Lower lobe of right lung (tissue), 2 donors: ENCODE results near the gene TBCC. TPM values are rescaled to one million over a fixed set of nuclear protein-coding genes. Genes with fewer than 3 reads are reported as not detected.
"Not testable (repeated sequence)": the region's sequence is repeated elsewhere in the genome, so short reads cannot be mapped to it uniquely, and the experiment has no call there.

ENCODE experiments used
- ATAC-seq, 2 donors: fragments of 200-7000 bp; cut with Tn5 transposase; one replicate each; pipeline ENCODE4 v1.9.1; 2020 to 2022; ENCODE audit warnings: mild to moderate bottlenecking in 2 of 2, moderate library complexity in 2 of 2
- DNase-seq: peaks from one replicate; pipeline ENCODE4 v3.0.0-alpha.2; 2020
- H3K27ac ChIP-seq: fragments of 200-600 bp; one replicate; pipeline ENCODE4 v1.8.0; 2022
- H3K27me3 ChIP-seq: fragments of 200-600 bp; one replicate; pipeline ENCODE4 v1.8.0; 2022; ENCODE audit warnings: low read depth
- H3K36me3 ChIP-seq: fragments of 200-600 bp; one replicate; pipeline ENCODE4 v1.8.0; 2022; ENCODE audit warnings: mild to moderate bottlenecking
- H3K4me1 ChIP-seq: fragments of 200-600 bp; one replicate; pipeline ENCODE4 v1.8.0; 2022
- H3K4me3 ChIP-seq: fragments of 200-600 bp; one replicate; pipeline ENCODE4 v1.8.0; 2022; ENCODE audit warnings: mild to moderate bottlenecking
- H3K9me3 ChIP-seq: fragments of 200-600 bp; one replicate; pipeline ENCODE4 v1.8.0; 2022
- intact Hi-C: fragments of 100-400 bp; cut with DNase I; formaldehyde crosslinking; loops from one replicate; pipeline ENCODE4 v1.11.0; 2022
- total RNA-seq: library from RNA; stranded (reverse); fragmentation: NEBNext Ultra II Directional; extraction: Animal tissue kit (Norgen Biotek cat#: 25700); gene quantifications from one replicate; pipeline ENCODE4 v1.2.1, GENCODE V29; 2021
- TF ChIP-seq, protein P1 (sequence below): fragments of 200-600 bp; IDR thresholded peaks from one replicate; pipeline ENCODE4 v1.8.0; 2022; ENCODE audit warnings: antibody characterized with exemption, mild to moderate bottlenecking
- donor health status: DM: no; HTN: yes; CAD: no; lungs with severe emphysema.

The TBCC gene
- total RNA-seq, 1 donor from 2014 or later, result 19.3 TPM

DNA sequence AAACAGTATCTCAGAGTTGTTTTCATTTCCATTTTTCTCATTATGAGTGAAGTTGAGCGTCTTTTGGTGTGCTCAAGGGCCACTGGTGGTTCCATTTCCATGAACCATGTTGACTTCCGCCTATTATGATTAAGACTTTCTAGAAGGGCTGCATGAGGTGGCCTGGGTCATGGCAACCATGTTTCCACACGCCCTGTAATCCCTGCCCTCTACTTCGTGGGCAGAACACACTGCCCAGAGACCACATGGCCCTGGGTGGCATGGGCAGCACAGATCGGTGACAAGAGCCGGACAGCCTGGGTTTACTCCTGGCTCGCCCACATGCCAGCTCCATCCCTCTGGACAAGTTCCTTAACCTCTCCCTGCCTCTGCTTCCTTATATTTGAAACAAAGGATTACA is 38.3 kb downstream of the TBCC start:
- TF ChIP-seq, protein P1, sequence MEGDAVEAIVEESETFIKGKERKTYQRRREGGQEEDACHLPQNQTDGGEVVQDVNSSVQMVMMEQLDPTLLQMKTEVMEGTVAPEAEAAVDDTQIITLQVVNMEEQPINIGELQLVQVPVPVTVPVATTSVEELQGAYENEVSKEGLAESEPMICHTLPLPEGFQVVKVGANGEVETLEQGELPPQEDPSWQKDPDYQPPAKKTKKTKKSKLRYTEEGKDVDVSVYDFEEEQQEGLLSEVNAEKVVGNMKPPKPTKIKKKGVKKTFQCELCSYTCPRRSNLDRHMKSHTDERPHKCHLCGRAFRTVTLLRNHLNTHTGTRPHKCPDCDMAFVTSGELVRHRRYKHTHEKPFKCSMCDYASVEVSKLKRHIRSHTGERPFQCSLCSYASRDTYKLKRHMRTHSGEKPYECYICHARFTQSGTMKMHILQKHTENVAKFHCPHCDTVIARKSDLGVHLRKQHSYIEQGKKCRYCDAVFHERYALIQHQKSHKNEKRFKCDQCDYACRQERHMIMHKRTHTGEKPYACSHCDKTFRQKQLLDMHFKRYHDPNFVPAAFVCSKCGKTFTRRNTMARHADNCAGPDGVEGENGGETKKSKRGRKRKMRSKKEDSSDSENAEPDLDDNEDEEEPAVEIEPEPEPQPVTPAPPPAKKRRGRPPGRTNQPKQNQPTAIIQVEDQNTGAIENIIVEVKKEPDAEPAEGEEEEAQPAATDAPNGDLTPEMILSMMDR, result no peak
- ATAC-seq, result no peak
- H3K4me1 ChIP-seq, result no peaks in the 10 kb centered on the region

DNA sequence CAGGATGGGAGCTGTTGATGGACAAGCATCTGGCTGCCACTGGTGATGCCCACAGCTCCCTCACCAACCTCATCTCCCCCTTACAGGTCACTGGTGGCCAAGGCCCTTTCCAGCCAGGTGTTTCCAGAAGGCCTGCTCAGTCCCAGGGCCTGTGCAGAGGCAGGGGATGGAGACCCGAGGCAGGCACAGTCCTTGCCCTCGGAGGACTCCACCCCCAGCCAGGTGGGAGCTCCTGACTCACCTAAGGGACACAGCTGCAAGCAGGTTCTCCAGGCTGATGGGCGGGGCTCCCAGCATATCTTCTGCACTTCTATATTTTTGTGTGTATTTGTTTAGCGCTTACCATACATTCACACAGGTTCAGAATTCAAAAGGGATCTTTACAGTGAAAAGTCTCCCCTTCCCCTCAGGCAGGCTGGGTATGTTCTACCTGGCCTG is 40.9 kb downstream of the TBCC start:
- Histone ChIP-seq H3K27ac (no peak overlapping the region), H3K4me1 (no peaks in the 10 kb centered on the region), H3K36me3 (no peaks in the 10 kb centered on the region), H3K9me3 (no peaks in the 10 kb centered on the region), H3K27me3 (no peaks in the 10 kb centered on the region), H3K4me3 (no peak overlapping the region)
- ATAC-seq, result no peak
- intact Hi-C loops, result no loop called here
- DNase-seq, result no peak
- TF ChIP-seq, protein P1, result no peak

More for the DNA sequence above, 38.3 kb downstream of the TBCC start:
- intact Hi-C loops, result no loop called here
- no peak for DNase-seq
- no peaks in the 10 kb centered on the region for H3K36me3 ChIP-seq
- H3K27me3 ChIP-seq, result no peaks in the 10 kb centered on the region
- H3K4me3 ChIP-seq, result no peak overlapping the region
- H3K9me3 ChIP-seq, result peaks cover 7% of the 10 kb centered on the region
- no peak overlapping the region for H3K27ac ChIP-seq

DNA sequence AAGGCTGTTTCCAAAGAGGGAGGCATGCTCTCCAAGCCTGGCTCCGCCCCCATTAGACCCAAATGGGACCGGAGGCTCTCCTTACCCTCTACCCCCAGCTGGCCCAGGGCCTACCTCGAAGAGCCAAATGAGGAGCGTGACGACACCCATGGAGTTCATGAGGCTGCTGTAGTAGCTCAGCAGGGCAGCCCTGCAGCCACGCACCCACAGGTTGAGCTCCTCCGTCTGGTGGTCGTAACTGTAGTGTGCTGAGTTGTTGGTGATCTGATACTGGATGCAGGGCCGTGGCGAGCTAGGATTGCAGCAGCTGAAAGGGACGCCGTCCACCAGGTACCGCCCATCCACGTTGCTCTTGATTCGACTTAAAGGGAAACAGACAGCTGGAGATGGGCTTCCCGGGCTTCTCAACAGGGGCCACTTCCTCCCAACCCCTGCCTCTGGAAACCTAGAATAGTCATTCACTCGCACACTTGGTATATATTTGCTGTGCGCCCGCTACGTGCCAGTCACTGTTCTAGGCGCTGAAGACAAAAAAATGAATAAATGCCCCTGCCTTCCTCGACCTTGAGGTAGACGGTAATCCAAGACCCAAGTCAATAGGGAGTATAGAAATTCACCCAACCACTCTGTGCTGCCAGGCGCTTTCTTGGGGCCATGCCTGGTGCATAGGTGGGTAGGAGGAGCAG is 41.5 kb downstream of the TBCC start:
- intact Hi-C loops, result no loop called here
- ATAC-seq (no peak), DNase-seq (no peak)
- no peaks in the 10 kb centered on the region for H3K4me1 ChIP-seq
- no peaks in the 10 kb centered on the region for H3K27me3 ChIP-seq
- no peaks in the 10 kb centered on the region for H3K9me3 ChIP-seq
- no peak overlapping the region for H3K27ac ChIP-seq
- H3K36me3 ChIP-seq, result no peaks in the 10 kb centered on the region
- TF ChIP-seq, protein P1, result no peak
- no peak overlapping the region for H3K4me3 ChIP-seq

DNA sequence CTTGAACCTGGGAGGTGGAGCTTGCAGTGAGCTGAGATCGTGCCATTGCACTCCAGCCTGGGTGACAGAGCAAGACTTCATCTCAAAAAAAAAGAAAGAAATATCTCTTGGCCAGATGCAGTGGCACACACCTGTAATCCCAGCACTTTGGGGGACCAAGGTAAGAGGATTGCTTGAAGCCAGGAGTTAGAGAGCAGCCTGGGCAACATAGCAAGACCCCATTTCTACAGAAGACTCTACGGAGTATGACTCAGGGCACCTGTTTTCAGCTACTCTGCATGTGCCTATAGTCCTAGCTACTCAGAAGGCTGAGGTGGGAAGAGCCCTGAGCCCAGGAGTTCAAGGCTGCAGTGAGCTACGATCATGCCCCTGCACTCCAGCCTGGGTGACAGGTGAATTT is 43.1 kb downstream of the TBCC start:
- H3K4me3 ChIP-seq, DNase-seq, intact Hi-C loops, ATAC-seq, H3K4me1 ChIP-seq, H3K9me3 ChIP-seq, H3K27ac ChIP-seq, H3K27me3 ChIP-seq, H3K36me3 ChIP-seq: not testable (repeated sequence)

DNA sequence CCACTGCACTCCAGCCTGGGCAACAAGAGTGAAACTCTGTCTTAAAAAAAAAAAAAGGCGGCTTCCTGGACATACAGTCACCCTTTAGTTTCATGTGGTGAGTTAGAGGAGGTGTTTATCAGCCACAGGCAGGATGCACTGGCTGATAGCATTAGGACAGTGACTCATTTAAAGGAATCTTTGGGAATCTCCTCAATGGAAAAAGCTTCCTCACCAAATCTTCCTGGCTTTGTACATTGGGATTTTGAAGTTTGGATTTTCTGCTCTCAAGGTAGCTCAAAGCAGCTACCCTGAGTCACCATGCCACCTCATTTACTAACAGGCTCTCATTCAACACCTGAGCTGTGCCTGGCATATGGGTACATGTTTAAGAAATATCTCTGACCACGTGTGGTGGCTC is 43.7 kb downstream of the TBCC start:
- Histone ChIP-seq H3K27ac (no peak overlapping the region), H3K9me3 (no peaks in the 10 kb centered on the region), H3K4me3 (no peak overlapping the region), H3K36me3 (no peaks in the 10 kb centered on the region), H3K4me1 (no peaks in the 10 kb centered on the region), H3K27me3 (no peaks in the 10 kb centered on the region)
- TF ChIP-seq, protein P1, result no peak
- DNase-seq (no peak), ATAC-seq (no peak)
- intact Hi-C loops, result no loop called here

DNA sequence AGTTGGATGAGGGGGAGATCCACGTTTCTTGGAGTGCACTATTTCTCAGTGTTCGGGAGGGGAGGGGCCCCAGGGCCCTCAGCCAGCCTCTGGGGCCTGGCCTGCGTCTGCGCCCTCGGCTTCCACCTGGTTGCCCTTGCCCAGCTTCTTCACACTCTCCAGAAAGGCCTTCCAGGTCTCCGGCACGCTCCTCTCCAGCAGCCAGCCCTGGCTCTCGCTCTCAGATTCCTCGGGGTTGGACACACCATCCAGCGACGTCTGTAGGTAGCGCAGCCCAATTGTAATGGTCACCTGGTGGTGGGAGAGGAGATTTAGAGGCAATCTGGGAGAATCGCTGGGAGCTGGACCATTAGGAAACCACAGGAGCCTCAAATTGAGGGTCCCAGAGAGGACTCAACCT is 47.7 kb downstream of the TBCC start:
- Histone ChIP-seq H3K27me3 (no peaks in the 10 kb centered on the region), H3K4me3 (no peak overlapping the region), H3K27ac (no peak overlapping the region), H3K4me1 (peaks cover 9% of the 10 kb centered on the region), H3K9me3 (no peaks in the 10 kb centered on the region), H3K36me3 (peaks cover 18% of the 10 kb centered on the region)
- ATAC-seq (no peak), DNase-seq (no peak)
- intact Hi-C loops, result no loop called here
- TF ChIP-seq, protein P1, result no peak
